SK-N-SH (cell line): ENCODE results near the gene SLFN14. TPM values are rescaled to one million over a fixed set of nuclear protein-coding genes. Genes with fewer than 3 reads are reported as not detected.

Experiments
- CTCF ChIA-PET: fragments of 300-600, 350-600 bp; formaldehyde crosslinking; extraction: SDS; loops from one replicate; lab custom pipeline; 2021; lab: Yijun Ruan, JAX
- POLR2A ChIA-PET: fragments of 350-600 bp; sonication (Branson Sonifier 250); formaldehyde crosslinking; extraction: SDS; loops from one replicate; lab custom pipeline; 2020; ENCODE audit warnings: antibody characterized with exemption, inconsistent platforms; lab: Yijun Ruan, JAX
- DNase-seq: peaks from one replicate; pipeline ENCODE4 v3.0.0; 2012
- H2AFZ ChIP-seq: fragments of 200-600 bp; sonication (generic); 2 replicates; pipeline ENCODE4 v1.8.1; 2016; ENCODE audit warnings: antibody characterized with exemption, mild to moderate bottlenecking, low read depth
- H3F3A ChIP-seq: fragments of 200-600 bp; sonication (generic); replicated peaks from 2 replicates; pipeline ENCODE3; 2016; ENCODE audit warnings: antibody characterized with exemption, mild to moderate bottlenecking; ENCODE audit not compliant: insufficient read depth
- H3K27ac ChIP-seq, 2 experiments: fragments of 200-500 bp in 1 of 2; fragments of 200-600 bp in 1 of 2; sonication (Bioruptor generic) in 1 of 2; sonication (generic), shearing (Covaris generic) in 1 of 2; 2 replicates each; pipeline versions ENCODE4 v1.5.1 to v1.6.1; 2014 to 2016; ENCODE audit warnings: low read depth in 2 of 2, inconsistent platforms in 1 of 2, low read length in 1 of 2, mild to moderate bottlenecking in 1 of 2, mixed read lengths in 1 of 2
- H3K27me3 ChIP-seq: fragments of 200-600 bp; sonication (generic), shearing (Covaris generic); 2 replicates; pipeline ENCODE4 v1.6.1; 2016; ENCODE audit warnings: mixed run types; ENCODE audit not compliant: insufficient read depth
- H3K36me3 ChIP-seq, 2 experiments: fragments of 200-500 bp in 1 of 2; fragments of 200-600 bp in 1 of 2; sonication (Bioruptor generic) in 1 of 2; sonication (generic) in 1 of 2; replicated peaks in 1 of 2; 2 replicates each; pipeline versions ENCODE3 to v1.5.1; 2014 to 2016; ENCODE audit warnings: low read length in 1 of 2, mild to moderate bottlenecking in 1 of 2; ENCODE audit not compliant: insufficient read depth in 2 of 2, control insufficient read depth in 1 of 2
- H3K4me1 ChIP-seq, 2 experiments: fragments of 200-500 bp in 1 of 2; fragments of 200-600 bp in 1 of 2; sonication (Bioruptor generic) in 1 of 2; sonication (generic), shearing (Covaris generic) in 1 of 2; 2 replicates each; pipeline versions ENCODE4 v1.5.1 to v1.6.1; 2014 to 2016; ENCODE audit warnings: low read depth in 1 of 2, low read length in 1 of 2, mixed run types in 1 of 2; ENCODE audit not compliant: insufficient read depth in 2 of 2, control insufficient read depth in 1 of 2
- H3K4me2 ChIP-seq: fragments of 200-600 bp; sonication (generic), shearing (Covaris generic); 2 replicates; pipeline ENCODE4 v1.6.1; 2017; ENCODE audit warnings: mixed run types
- H3K4me3 ChIP-seq, 2 experiments: fragments of 200-500 bp in 1 of 2; fragments of 200-600 bp in 1 of 2; sonication (Bioruptor generic) in 1 of 2; sonication (generic), shearing (Covaris generic) in 1 of 2; 2 replicates each; pipeline versions ENCODE4 v1.5.1 to v1.8.1; 2014 to 2016; ENCODE audit warnings: low read depth in 2 of 2, inconsistent platforms in 1 of 2, low read length in 1 of 2, mild to moderate bottlenecking in 1 of 2, mixed read lengths in 1 of 2, moderate library complexity in 1 of 2
- H3K79me2 ChIP-seq: fragments of 200-600 bp; sonication (generic); 2 replicates; pipeline ENCODE4 v1.8.1; 2017; ENCODE audit warnings: mild to moderate bottlenecking; ENCODE audit not compliant: insufficient read depth
- H3K9ac ChIP-seq: fragments of 200-600 bp; sonication (generic); 2 replicates; pipeline ENCODE4 v1.6.1; 2017; ENCODE audit warnings: mixed run types
- H3K9me2 ChIP-seq: fragments of 200-600 bp; sonication (generic); 2 replicates; pipeline ENCODE4 v1.6.1; 2017; ENCODE audit warnings: mixed run types
- H3K9me3 ChIP-seq: fragments of 200-600 bp; sonication (generic); 2 replicates; pipeline ENCODE4 v1.6.1; 2017; ENCODE audit warnings: mixed run types, mild to moderate bottlenecking, moderate library complexity
- H4K20me1 ChIP-seq: fragments of 200-600 bp; sonication (generic); 2 replicates; pipeline ENCODE4 v1.6.1; 2017; ENCODE audit warnings: mild to moderate bottlenecking, mixed run types; ENCODE audit not compliant: insufficient read depth
- EP300 ChIP-seq, 2 experiments: IDR thresholded peaks; 2 replicates each; pipeline versions ENCODE4 v1.4.0 to v1.6.1; 2012; ENCODE audit warnings: borderline replicate concordance in 1 of 2, low read depth in 1 of 2, low read length in 1 of 2
- FOSL2 ChIP-seq: IDR thresholded peaks from 2 replicates; pipeline ENCODE4 v1.4.0; 2012; ENCODE audit warnings: low read depth, mild to moderate bottlenecking, moderate library complexity, borderline replicate concordance
- FOXJ3 ChIP-seq: sonication (generic); formaldehyde crosslinking; IDR thresholded peaks from 2 replicates; pipeline ENCODE4 v1.5.1; 2020; ENCODE audit warnings: mild to moderate bottlenecking, missing genetic modification reagents
- GABPA ChIP-seq: IDR thresholded peaks from 2 replicates; pipeline ENCODE4 v1.4.0; 2012; ENCODE audit warnings: low read depth, mild to moderate bottlenecking
- IRF3 ChIP-seq: fragments of 150-350 bp; IDR thresholded peaks from 2 replicates; pipeline ENCODE4 v1.6.1; 2016; ENCODE audit warnings: mild to moderate bottlenecking, low read depth, low read length
- MEF2A ChIP-seq: IDR thresholded peaks from 2 replicates; pipeline ENCODE4 v1.4.0; 2012; ENCODE audit warnings: low read depth, borderline replicate concordance
- NFIC ChIP-seq: IDR thresholded peaks from 2 replicates; pipeline ENCODE4 v1.4.0; 2012; ENCODE audit warnings: borderline replicate concordance
- NRF1 ChIP-seq: IDR thresholded peaks from 2 replicates; pipeline ENCODE4 v1.6.1; 2012; ENCODE audit warnings: low read depth, mild to moderate bottlenecking, low read length
- RCOR1 ChIP-seq: fragments of 150-350 bp; IDR thresholded peaks from 2 replicates; pipeline ENCODE4 v1.6.1; 2017; ENCODE audit warnings: antibody characterized with exemption, low read length
- SIN3A ChIP-seq: IDR thresholded peaks from 2 replicates; pipeline ENCODE4 v1.6.1; 2012; ENCODE audit warnings: low read depth, mild to moderate bottlenecking, low read length, moderate library complexity, borderline replicate concordance
- TCF12 ChIP-seq: IDR thresholded peaks from 2 replicates; pipeline ENCODE4 v1.4.0; 2012
- USF2 ChIP-seq: fragments of 150-350 bp; IDR thresholded peaks from 2 replicates; pipeline ENCODE4 v1.6.1; 2017; ENCODE audit warnings: antibody characterized with exemption, low read length, low read depth, borderline replicate concordance
- YY1 ChIP-seq: IDR thresholded peaks from 2 replicates; pipeline ENCODE4 v1.4.0; 2012; ENCODE audit warnings: low read depth, mild to moderate bottlenecking
- WGBS: methylation state at CpG from one replicate; pipeline ENCODE4 v1.1.6; 2017; ENCODE audit warnings: low lambda C conversion rate; 5-methylcytosine and 5-hydroxymethylcytosine counted together
- polyA plus RNA-seq, 3 experiments: library from polyadenylated mRNA; depleted of rRNA; stranded (reverse); fragments of >200 nt; gene quantifications; 2 replicates each; pipeline ENCODE4 v1.2.3, GENCODE V29; 2012
- TF ChIP-seq, protein P1 (sequence below): fragments of 200-600 bp; sonication (generic); IDR thresholded peaks from 2 replicates; pipeline ENCODE4 v1.6.1; 2017; ENCODE audit warnings: antibody characterized with exemption, mild to moderate bottlenecking, moderate library complexity
- TF ChIP-seq, protein P2 (sequence below): IDR thresholded peaks from 2 replicates; pipeline ENCODE4 v1.4.0; 2012; ENCODE audit warnings: low read depth, borderline replicate concordance

SLFN14 gene
- polyA plus RNA-seq, 1 of the 3 experiments (the other 2 are of a cell fraction) = not detected

DNA sequence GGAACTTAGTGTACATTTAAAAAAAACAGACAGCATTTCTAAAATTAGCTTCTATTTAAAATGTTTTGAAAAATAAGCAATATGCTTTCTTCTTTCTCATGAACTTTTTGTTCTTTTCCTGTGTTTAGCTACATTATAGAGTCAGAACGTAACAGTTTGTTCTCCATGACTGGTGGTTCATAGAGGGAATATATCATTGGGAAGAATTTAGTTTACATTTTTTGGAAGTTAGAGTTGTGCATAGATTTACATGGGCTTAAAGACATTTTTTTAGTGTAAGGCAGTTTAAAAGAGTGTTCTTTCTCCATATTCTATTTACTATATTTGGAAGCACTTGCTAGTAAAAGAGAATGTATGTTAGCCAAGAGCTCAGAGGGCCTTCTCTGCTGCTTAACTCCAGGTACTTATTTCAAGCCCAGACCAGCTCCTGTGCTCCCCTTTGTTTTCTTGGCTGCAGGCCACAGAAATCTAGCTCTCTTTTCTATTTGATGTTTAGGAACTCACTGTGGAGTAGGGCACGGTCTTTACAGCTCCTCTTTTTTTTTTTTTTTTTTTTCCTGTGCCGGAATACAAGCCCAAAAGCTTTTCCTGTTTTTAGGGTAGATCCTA, 46.7 kb upstream of the SLFN14 start:
- no peak overlapping the region for H2AFZ ChIP-seq
- DNase-seq = no peak
- H3K79me2 ChIP-seq = peaks cover 32% of the 10 kb centered on the region
- 0 out of 2 replicates have a peak, but pooled peaks cover 6% of the 10 kb centered on the region for H4K20me1 ChIP-seq
- H3K9me3 ChIP-seq = no peaks in the 10 kb centered on the region
- no peak overlapping the region for H3K9ac ChIP-seq
- no peaks in the 10 kb centered on the region for H3K4me1 ChIP-seq
- H3K4me3 ChIP-seq = no peak overlapping the region
- peaks cover 13% of the 10 kb centered on the region for H3F3A ChIP-seq
- WGBS = 92% methylated on average over 3 of the region's 3 CpGs
- H3K36me3 ChIP-seq = peaks cover 51 to 64% of the 10 kb centered on the region in 2 experiments
- no peak overlapping the region for H3K4me2 ChIP-seq
- CTCF ChIA-PET = interaction anchor here (0.7 to 8.4 kb wide), 5 partner anchors 12 to 198 kb away, joined by 3 to 91 read pairs (median 3); no protein-coding TSS in a partner anchor
- H3K9me2 ChIP-seq = no peaks in the 10 kb centered on the region
- no peak overlapping the region for H3K27ac ChIP-seq
- no peaks in the 10 kb centered on the region for H3K27me3 ChIP-seq
- TF ChIP-seq, protein P1, sequence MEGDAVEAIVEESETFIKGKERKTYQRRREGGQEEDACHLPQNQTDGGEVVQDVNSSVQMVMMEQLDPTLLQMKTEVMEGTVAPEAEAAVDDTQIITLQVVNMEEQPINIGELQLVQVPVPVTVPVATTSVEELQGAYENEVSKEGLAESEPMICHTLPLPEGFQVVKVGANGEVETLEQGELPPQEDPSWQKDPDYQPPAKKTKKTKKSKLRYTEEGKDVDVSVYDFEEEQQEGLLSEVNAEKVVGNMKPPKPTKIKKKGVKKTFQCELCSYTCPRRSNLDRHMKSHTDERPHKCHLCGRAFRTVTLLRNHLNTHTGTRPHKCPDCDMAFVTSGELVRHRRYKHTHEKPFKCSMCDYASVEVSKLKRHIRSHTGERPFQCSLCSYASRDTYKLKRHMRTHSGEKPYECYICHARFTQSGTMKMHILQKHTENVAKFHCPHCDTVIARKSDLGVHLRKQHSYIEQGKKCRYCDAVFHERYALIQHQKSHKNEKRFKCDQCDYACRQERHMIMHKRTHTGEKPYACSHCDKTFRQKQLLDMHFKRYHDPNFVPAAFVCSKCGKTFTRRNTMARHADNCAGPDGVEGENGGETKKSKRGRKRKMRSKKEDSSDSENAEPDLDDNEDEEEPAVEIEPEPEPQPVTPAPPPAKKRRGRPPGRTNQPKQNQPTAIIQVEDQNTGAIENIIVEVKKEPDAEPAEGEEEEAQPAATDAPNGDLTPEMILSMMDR = no peak
- TF ChIP-seq MEF2A (no peak), GABPA (no peak), FOSL2 (no peak), IRF3 (no peak), FOXJ3 (CRISPR knock-in tag) (no peak), USF2 (no peak), NFIC (no peak), EP300 (IDR thresholded peaks at IDR 0.05; ENCODE audit: borderline replicate concordance in 1 of 2, low read depth in 1 of 2, low read length in 1 of 2) (no peak), NRF1 (no peak), SIN3A (no peak), RCOR1 (no peak), YY1 (no peak)
- POLR2A ChIA-PET = interaction anchor here (0.9 kb wide), 1 partner anchor 29 kb away, joined by 3 read pairs; the partner anchor contains the start of gene PEX12

DNA sequence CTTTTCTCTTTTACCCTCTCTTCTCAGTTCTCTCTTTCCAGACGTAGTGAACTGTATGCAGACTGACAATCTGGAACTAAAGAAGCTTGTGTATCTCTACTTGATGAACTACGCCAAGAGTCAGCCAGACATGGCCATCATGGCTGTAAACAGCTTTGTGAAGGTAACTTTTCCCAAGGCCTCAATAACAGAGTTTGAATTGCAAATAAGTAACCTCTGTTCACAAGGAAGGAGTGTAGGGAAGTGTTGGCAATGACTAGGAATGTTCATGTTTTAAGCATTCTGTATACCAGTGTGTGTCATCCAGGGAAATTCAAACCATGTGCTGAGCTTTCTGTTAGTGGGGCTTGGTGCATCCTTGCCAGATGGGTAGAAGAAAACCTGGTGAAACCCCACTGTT, 45.1 kb upstream of the SLFN14 start:
- Histone ChIP-seq H4K20me1 (no peaks in the 10 kb centered on the region), H3K27me3 (no peaks in the 10 kb centered on the region), H3F3A (peaks cover 5% of the 10 kb centered on the region), H3K9me3 (no peaks in the 10 kb centered on the region), H3K4me3 (no peak overlapping the region), H3K9me2 (no peaks in the 10 kb centered on the region), H2AFZ (no peak overlapping the region), H3K27ac (peak overlapping the region in 1 of 2 experiments; percentile 34; a peak in 2 of 4 replicates), H3K79me2 (peaks cover 48% of the 10 kb centered on the region), H3K4me1 (no peaks in the 10 kb centered on the region), H3K4me2 (no peak overlapping the region), H3K36me3 (peaks cover 51 to 70% of the 10 kb centered on the region in 2 experiments), H3K9ac (no peak overlapping the region)
- no peak for DNase-seq
- ChIA-PET POLR2A (no interaction called here), CTCF (interaction anchor here (4.8 to 8.4 kb wide), 2 partner anchors 7 to 142 kb away, joined by 36 to 91 read pairs; no protein-coding TSS in a partner anchor)
- 95% methylated on average over 2 of the region's 2 CpGs for WGBS
- peak; percentile 37; the same call in 1 of the 2 replicates for TF ChIP-seq TCF12
- TF ChIP-seq, protein P2, sequence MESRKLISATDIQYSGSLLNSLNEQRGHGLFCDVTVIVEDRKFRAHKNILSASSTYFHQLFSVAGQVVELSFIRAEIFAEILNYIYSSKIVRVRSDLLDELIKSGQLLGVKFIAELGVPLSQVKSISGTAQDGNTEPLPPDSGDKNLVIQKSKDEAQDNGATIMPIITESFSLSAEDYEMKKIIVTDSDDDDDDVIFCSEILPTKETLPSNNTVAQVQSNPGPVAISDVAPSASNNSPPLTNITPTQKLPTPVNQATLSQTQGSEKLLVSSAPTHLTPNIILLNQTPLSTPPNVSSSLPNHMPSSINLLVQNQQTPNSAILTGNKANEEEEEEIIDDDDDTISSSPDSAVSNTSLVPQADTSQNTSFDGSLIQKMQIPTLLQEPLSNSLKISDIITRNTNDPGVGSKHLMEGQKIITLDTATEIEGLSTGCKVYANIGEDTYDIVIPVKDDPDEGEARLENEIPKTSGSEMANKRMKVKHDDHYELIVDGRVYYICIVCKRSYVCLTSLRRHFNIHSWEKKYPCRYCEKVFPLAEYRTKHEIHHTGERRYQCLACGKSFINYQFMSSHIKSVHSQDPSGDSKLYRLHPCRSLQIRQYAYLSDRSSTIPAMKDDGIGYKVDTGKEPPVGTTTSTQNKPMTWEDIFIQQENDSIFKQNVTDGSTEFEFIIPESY = no peak
